ENCODE measurements around the gene RABGEF1.
"Not testable (repeated sequence)": the region's sequence is repeated elsewhere in the genome, so short reads cannot be mapped to it uniquely, and the experiment has no call there.

The RABGEF1 gene

DNA sequence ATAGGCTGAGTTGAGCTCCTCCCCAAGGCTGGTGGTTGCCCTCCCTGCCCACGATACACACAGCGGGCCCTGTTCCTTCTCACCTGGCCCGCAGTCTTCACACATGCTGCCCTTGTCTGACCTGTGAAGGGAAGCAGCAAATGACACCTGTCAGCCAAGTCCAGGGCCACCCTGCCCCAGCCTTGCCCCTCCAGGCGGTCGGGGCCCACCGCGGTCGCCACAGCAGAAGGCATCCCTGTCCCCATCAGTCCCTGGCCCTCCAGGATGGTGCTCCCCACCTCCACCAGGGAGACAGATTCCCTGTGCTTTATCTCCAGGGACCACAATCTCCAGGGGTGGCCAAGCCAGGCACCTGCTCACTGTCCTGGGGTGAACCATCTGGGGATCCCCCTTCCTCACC lies 99.3 kb downstream of the RABGEF1 start:
- no peaks in the 10 kb centered on the region for H3K36me3 ChIP-seq (ENCODE audit: control insufficient read depth in 5 of 5, insufficient read depth in 5 of 5, low read length in 5 of 5)
- peaks cover 0 to 8% (median 7%) of the 10 kb centered on the region in 5 donors for H3K9me3 ChIP-seq (ENCODE audit: control insufficient read depth in 5 of 5, low read length in 5 of 5)
- H3K27me3 ChIP-seq (ENCODE audit: control insufficient read depth in 5 of 5, insufficient read depth in 4 of 5, low read length in 5 of 5): no peaks in the 10 kb centered on the region
- no peak overlapping the region for H3K9ac ChIP-seq (ENCODE audit: low read length in 5 of 5)
- peaks cover 4 to 13% (median 9%) of the 10 kb centered on the region in 5 donors for H3K4me1 ChIP-seq (ENCODE audit: control insufficient read depth in 5 of 5, insufficient read depth in 5 of 5, low read length in 5 of 5)
- no peak overlapping the region for H3K4me3 ChIP-seq (ENCODE audit: low read depth in 1 of 5, low read length in 5 of 5)
- no peak overlapping the region for H3K27ac ChIP-seq (ENCODE audit: low read depth, low read length)

GRCh38 chr7:66840316-66840715 lies 99.8 kb downstream of the RABGEF1 start:
- H3K27me3 ChIP-seq (ENCODE audit: control insufficient read depth in 5 of 5, insufficient read depth in 4 of 5, low read length in 5 of 5): no peaks in the 10 kb centered on the region
- H3K9ac ChIP-seq (ENCODE audit: low read length in 5 of 5): no peak overlapping the region

DNA sequence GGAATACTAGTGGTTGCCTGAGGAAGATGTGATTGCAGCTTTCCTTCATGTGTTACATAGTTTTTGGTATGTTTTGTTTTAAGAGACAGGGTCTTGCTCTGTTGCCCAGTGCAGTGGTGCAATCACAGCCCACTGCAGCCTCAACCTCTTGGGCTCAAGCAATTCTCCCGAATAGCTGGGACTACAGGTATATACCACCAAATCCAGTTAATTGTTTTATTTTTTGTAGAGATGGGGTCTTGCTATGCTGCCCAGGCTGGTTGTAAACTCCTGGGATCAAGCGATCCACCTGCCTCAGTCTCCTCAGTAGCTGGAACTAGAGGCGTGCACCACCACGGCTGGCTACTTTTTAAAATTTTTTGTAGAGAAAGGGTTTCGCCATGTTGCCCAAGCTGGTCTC lies 101.4 kb downstream of the RABGEF1 start:
- Histone ChIP-seq H3K9ac (ENCODE audit: low read length in 5 of 5) (no peak overlapping the region), H3K9me3 (ENCODE audit: control insufficient read depth in 5 of 5, low read length in 5 of 5) (peaks cover 0 to 3% (median 3%) of the 10 kb centered on the region in 5 donors), H3K4me1 (ENCODE audit: control insufficient read depth in 5 of 5, insufficient read depth in 5 of 5, low read length in 5 of 5) (peaks cover 4 to 23% (median 15%) of the 10 kb centered on the region in 5 donors), H3K4me3 (ENCODE audit: low read depth in 1 of 5, low read length in 5 of 5) (no peak overlapping the region), H3K27me3 (ENCODE audit: control insufficient read depth in 5 of 5, insufficient read depth in 4 of 5, low read length in 5 of 5) (no peaks in the 10 kb centered on the region), H3K36me3 (ENCODE audit: control insufficient read depth in 5 of 5, insufficient read depth in 5 of 5, low read length in 5 of 5) (no peaks in the 10 kb centered on the region), H3K27ac (ENCODE audit: low read depth, low read length) (no peak overlapping the region)

More at GRCh38 chr7:66840316-66840715, 99.8 kb downstream of the RABGEF1 start:
- Histone ChIP-seq H3K4me1 (ENCODE audit: control insufficient read depth in 5 of 5, insufficient read depth in 5 of 5, low read length in 5 of 5) (peaks cover 4 to 16% (median 10%) of the 10 kb centered on the region in 5 donors), H3K27ac (ENCODE audit: low read depth, low read length) (no peak overlapping the region), H3K36me3 (ENCODE audit: control insufficient read depth in 5 of 5, insufficient read depth in 5 of 5, low read length in 5 of 5) (no peaks in the 10 kb centered on the region), H3K9me3 (ENCODE audit: control insufficient read depth in 5 of 5, low read length in 5 of 5) (peaks cover 0 to 8% (median 7%) of the 10 kb centered on the region in 5 donors), H3K4me3 (ENCODE audit: low read depth in 1 of 5, low read length in 5 of 5) (no peak overlapping the region)

DNA sequence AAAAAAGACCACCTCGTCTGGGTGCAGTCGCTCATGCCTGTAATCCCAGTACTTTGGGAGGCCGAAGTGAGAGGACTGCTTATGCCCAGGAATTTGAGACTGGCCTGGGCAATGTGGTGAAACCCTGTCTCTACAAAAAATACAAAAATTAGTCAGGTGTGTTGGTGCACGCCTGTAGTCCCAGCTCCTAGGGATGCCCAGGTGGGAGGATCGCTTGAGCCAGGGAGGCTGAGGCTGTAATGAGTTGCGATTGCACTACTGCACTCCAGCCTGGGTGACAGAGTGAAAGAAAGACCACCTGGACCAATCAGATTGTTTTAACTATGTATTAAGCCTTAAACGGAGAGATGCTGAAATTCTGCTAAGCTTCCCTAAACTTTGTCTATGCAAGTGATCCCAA lies 103.0 kb downstream of the RABGEF1 start:
- not testable (repeated sequence) for H3K9me3 ChIP-seq (ENCODE audit: control insufficient read depth in 5 of 5, low read length in 5 of 5); H3K27me3 ChIP-seq (ENCODE audit: control insufficient read depth in 5 of 5, insufficient read depth in 4 of 5, low read length in 5 of 5); H3K27ac ChIP-seq (ENCODE audit: low read depth, low read length); H3K36me3 ChIP-seq (ENCODE audit: control insufficient read depth in 5 of 5, insufficient read depth in 5 of 5, low read length in 5 of 5)
- Histone ChIP-seq H3K4me3 (ENCODE audit: low read depth in 1 of 5, low read length in 5 of 5) (peak overlapping the region in 1 of 5 donors; percentile 98), H3K9ac (ENCODE audit: low read length in 5 of 5) (peak overlapping the region in 1 of 5 donors; percentile 77), H3K4me1 (ENCODE audit: control insufficient read depth in 5 of 5, insufficient read depth in 5 of 5, low read length in 5 of 5) (peaks cover 4 to 23% (median 15%) of the 10 kb centered on the region in 5 donors)

GRCh38 chr7:66844552-66845378 lies 104.2 kb downstream of the RABGEF1 start:
- H3K9ac ChIP-seq (ENCODE audit: low read length in 5 of 5): peak overlapping the region; percentile 30 to 96 (median 88)
- H3K4me3 ChIP-seq (ENCODE audit: low read depth in 1 of 5, low read length in 5 of 5): peak overlapping the region; percentile 90 to 98 (median 97)
- peaks cover 4 to 23% (median 15%) of the 10 kb centered on the region in 5 donors for H3K4me1 ChIP-seq (ENCODE audit: control insufficient read depth in 5 of 5, insufficient read depth in 5 of 5, low read length in 5 of 5)
- no peaks in the 10 kb centered on the region for H3K36me3 ChIP-seq (ENCODE audit: control insufficient read depth in 5 of 5, insufficient read depth in 5 of 5, low read length in 5 of 5)
- no peaks in the 10 kb centered on the region for H3K27me3 ChIP-seq (ENCODE audit: control insufficient read depth in 5 of 5, insufficient read depth in 4 of 5, low read length in 5 of 5)
- peak overlapping the region; percentile 90 for H3K27ac ChIP-seq (ENCODE audit: low read depth, low read length)
- H3K9me3 ChIP-seq (ENCODE audit: control insufficient read depth in 5 of 5, low read length in 5 of 5): no peaks in the 10 kb centered on the region

- Histone ChIP-seq H3K4me3 (ENCODE audit: low read depth in 1 of 5, low read length in 5 of 5) (peak overlapping the region; percentile 90 to 98 (median 97)), H3K9me3 (ENCODE audit: control insufficient read depth in 5 of 5, low read length in 5 of 5) (no peaks in the 10 kb centered on the region), H3K27me3 (ENCODE audit: control insufficient read depth in 5 of 5, insufficient read depth in 4 of 5, low read length in 5 of 5) (no peaks in the 10 kb centered on the region), H3K27ac (ENCODE audit: low read depth, low read length) (peak overlapping the region; percentile 90), H3K9ac (ENCODE audit: low read length in 5 of 5) (peak overlapping the region; percentile 30 to 96 (median 80)), H3K4me1 (ENCODE audit: control insufficient read depth in 5 of 5, insufficient read depth in 5 of 5, low read length in 5 of 5) (peaks cover 4 to 23% (median 15%) of the 10 kb centered on the region in 5 donors), H3K36me3 (ENCODE audit: control insufficient read depth in 5 of 5, insufficient read depth in 5 of 5, low read length in 5 of 5) (no peaks in the 10 kb centered on the region)
Measured at GRCh38 chr7:66845379-66846095, 105.0 kb downstream of the RABGEF1 start.

DNA sequence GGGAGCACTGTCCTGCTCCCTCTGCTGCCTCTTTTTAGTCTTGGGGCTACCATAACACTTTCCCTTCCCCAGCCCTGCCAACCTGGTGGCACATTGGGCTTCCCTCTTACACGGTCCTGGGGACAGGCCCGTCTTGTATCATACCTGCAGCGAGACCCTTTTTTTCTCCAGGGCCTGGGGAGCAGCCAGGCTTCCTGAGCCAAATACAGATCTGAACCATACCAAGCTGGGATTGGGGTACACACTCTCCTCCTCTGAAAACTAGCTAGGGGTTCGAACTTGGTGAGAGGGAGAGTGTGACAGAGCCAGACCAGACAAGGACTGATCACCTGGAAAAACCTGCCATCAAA lies 105.5 kb downstream of the RABGEF1 start:
- not testable (repeated sequence) for H3K36me3 ChIP-seq (ENCODE audit: control insufficient read depth in 5 of 5, insufficient read depth in 5 of 5, low read length in 5 of 5); H3K27me3 ChIP-seq (ENCODE audit: control insufficient read depth in 5 of 5, insufficient read depth in 4 of 5, low read length in 5 of 5); H3K27ac ChIP-seq (ENCODE audit: low read depth, low read length); H3K4me3 ChIP-seq (ENCODE audit: low read depth in 1 of 5, low read length in 5 of 5); H3K9me3 ChIP-seq (ENCODE audit: control insufficient read depth in 5 of 5, low read length in 5 of 5)
- H3K4me1 ChIP-seq (ENCODE audit: control insufficient read depth in 5 of 5, insufficient read depth in 5 of 5, low read length in 5 of 5): peaks cover 4 to 23% (median 15%) of the 10 kb centered on the region in 5 donors
- H3K9ac ChIP-seq (ENCODE audit: low read length in 5 of 5): peak overlapping the region in 1 of 5 donors; percentile 96

DNA sequence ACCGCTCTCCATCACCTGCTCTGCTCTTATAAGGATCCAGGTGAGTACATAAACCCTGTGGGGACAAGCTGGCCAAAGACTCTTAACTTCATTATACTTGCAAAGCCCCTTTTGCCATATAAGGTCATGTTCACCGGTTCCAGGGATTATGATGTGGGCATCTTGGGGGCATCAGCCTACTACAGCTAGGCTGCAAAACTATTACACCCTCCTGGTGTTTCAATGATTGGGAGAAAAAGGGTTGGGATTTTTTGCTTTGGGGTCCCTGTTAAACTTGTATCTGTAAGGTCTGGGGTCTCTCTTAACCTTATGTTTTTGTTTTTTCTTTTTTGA lies 107.0 kb downstream of the RABGEF1 start:
- not testable (repeated sequence) for H3K27ac ChIP-seq (ENCODE audit: low read depth, low read length); H3K9me3 ChIP-seq (ENCODE audit: control insufficient read depth in 5 of 5, low read length in 5 of 5); H3K4me3 ChIP-seq (ENCODE audit: low read depth in 1 of 5, low read length in 5 of 5); H3K27me3 ChIP-seq (ENCODE audit: control insufficient read depth in 5 of 5, insufficient read depth in 4 of 5, low read length in 5 of 5); H3K36me3 ChIP-seq (ENCODE audit: control insufficient read depth in 5 of 5, insufficient read depth in 5 of 5, low read length in 5 of 5); H3K9ac ChIP-seq (ENCODE audit: low read length in 5 of 5)
- H3K4me1 ChIP-seq (ENCODE audit: control insufficient read depth in 5 of 5, insufficient read depth in 5 of 5, low read length in 5 of 5): peaks cover 4 to 23% (median 15%) of the 10 kb centered on the region in 5 donors

GRCh38 chr7:66847879-66848790 lies 107.6 kb downstream of the RABGEF1 start:
- no peak overlapping the region for H3K27ac ChIP-seq (ENCODE audit: low read depth, low read length)
- H3K36me3 ChIP-seq (ENCODE audit: control insufficient read depth in 5 of 5, insufficient read depth in 5 of 5, low read length in 5 of 5): no peaks in the 10 kb centered on the region
- H3K4me3 ChIP-seq (ENCODE audit: low read depth in 1 of 5, low read length in 5 of 5): no peak overlapping the region
- peaks cover 4 to 23% (median 15%) of the 10 kb centered on the region in 5 donors for H3K4me1 ChIP-seq (ENCODE audit: control insufficient read depth in 5 of 5, insufficient read depth in 5 of 5, low read length in 5 of 5)
- no peaks in the 10 kb centered on the region for H3K9me3 ChIP-seq (ENCODE audit: control insufficient read depth in 5 of 5, low read length in 5 of 5)
- no peak overlapping the region for H3K9ac ChIP-seq (ENCODE audit: low read length in 5 of 5)
- H3K27me3 ChIP-seq (ENCODE audit: control insufficient read depth in 5 of 5, insufficient read depth in 4 of 5, low read length in 5 of 5): no peaks in the 10 kb centered on the region
